Measurements from ENCODE around the gene LRIG2.

Gene LRIG2

DNA sequence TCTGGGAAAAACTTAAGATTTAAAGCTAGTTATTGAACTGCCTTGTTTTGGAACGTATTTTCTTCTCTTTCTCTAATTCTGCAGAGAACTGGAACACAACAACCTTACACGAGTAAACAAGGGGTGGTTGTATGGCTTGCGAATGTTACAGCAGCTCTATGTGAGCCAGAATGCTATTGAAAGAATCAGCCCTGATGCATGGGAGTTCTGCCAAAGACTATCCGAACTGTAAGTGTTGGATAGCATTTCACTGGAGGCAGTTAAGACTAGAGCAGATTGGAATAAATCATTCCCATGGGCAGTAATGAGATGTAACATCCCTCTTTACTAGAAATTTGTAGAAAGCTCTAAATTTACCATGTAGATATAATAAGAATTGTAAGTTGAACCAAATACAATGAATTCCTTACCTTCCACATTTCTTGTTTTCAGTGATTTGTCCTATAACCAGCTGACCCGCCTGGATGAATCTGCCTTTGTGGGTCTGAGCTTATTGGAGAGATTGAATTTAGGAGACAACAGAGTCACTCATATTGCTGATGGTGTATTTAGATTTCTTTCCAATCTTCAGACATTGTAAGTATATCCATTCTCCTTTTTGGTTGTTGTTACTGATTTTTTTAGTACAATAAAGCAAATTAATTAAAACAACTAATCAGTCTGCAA, 22.9 kb downstream of the LRIG2 start:
- no peaks in the 10 kb centered on the region for H3K27me3 ChIP-seq (ENCODE audit: low read depth, low read length)
- H3K4me3 ChIP-seq (ENCODE audit: low read length) = no peak overlapping the region
- H2AFZ ChIP-seq (ENCODE audit: low read depth, low read length) = no peak overlapping the region
- TF ChIP-seq EZH2phosphoT487 (IDR thresholded peaks at IDR 0.05; ENCODE audit: low read depth) = no peak
- TF ChIP-seq, protein P1, sequence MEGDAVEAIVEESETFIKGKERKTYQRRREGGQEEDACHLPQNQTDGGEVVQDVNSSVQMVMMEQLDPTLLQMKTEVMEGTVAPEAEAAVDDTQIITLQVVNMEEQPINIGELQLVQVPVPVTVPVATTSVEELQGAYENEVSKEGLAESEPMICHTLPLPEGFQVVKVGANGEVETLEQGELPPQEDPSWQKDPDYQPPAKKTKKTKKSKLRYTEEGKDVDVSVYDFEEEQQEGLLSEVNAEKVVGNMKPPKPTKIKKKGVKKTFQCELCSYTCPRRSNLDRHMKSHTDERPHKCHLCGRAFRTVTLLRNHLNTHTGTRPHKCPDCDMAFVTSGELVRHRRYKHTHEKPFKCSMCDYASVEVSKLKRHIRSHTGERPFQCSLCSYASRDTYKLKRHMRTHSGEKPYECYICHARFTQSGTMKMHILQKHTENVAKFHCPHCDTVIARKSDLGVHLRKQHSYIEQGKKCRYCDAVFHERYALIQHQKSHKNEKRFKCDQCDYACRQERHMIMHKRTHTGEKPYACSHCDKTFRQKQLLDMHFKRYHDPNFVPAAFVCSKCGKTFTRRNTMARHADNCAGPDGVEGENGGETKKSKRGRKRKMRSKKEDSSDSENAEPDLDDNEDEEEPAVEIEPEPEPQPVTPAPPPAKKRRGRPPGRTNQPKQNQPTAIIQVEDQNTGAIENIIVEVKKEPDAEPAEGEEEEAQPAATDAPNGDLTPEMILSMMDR (IDR thresholded peaks at IDR 0.05; ENCODE audit: low read depth, low read length) = no peak
- H3K9ac ChIP-seq (ENCODE audit: low read length) = no peak overlapping the region
- H3K79me2 ChIP-seq (ENCODE audit: low read length) = no peaks in the 10 kb centered on the region
- H4K20me1 ChIP-seq (ENCODE audit: insufficient read depth, low read length) = no peaks in the 10 kb centered on the region
- no peak overlapping the region for H3K27ac ChIP-seq (ENCODE audit: low read length)
- no peak overlapping the region for H3K4me2 ChIP-seq (ENCODE audit: low read length)
- no peaks in the 10 kb centered on the region for H3K4me1 ChIP-seq (ENCODE audit: low read length)
- no peaks in the 10 kb centered on the region for H3K9me3 ChIP-seq (ENCODE audit: insufficient read depth, low read length)
- H3K36me3 ChIP-seq (replicated peaks; ENCODE audit: low read depth, low read length) = peaks cover 35% of the 10 kb centered on the region

DNA sequence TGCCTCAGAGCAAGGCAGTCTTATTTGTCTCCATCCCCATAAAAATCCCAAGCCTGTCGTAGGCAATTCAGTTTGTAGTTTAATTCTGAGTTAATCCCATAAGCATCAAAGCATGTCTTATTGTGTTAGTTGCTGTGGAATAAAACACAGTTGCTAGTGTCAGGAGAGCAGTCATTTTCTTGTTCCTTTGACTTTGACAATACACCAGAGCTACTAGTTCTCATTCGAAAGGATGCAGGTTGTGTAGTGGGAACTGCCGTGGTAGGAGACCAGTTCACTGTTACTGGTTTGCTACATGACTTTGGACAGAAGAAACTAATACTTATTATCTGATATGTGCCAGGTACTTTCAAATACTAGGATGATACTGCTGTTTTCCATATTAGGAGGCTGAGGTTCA, 23.5 kb downstream of the LRIG2 start:
- no peak overlapping the region for H3K27ac ChIP-seq (ENCODE audit: low read length)
- H2AFZ ChIP-seq (ENCODE audit: low read depth, low read length) = no peak overlapping the region
- H3K9ac ChIP-seq (ENCODE audit: low read length) = no peak overlapping the region
- no peak overlapping the region for H3K4me3 ChIP-seq (ENCODE audit: low read length)
- TF ChIP-seq EZH2phosphoT487 (IDR thresholded peaks at IDR 0.05; ENCODE audit: low read depth) = no peak
- TF ChIP-seq, protein P1 (IDR thresholded peaks at IDR 0.05; ENCODE audit: low read depth, low read length) = no peak
- H3K36me3 ChIP-seq (replicated peaks; ENCODE audit: low read depth, low read length) = peaks cover 37% of the 10 kb centered on the region
- no peaks in the 10 kb centered on the region for H4K20me1 ChIP-seq (ENCODE audit: insufficient read depth, low read length)
- no peaks in the 10 kb centered on the region for H3K9me3 ChIP-seq (ENCODE audit: insufficient read depth, low read length)
- no peaks in the 10 kb centered on the region for H3K4me1 ChIP-seq (ENCODE audit: low read length)
- H3K79me2 ChIP-seq (ENCODE audit: low read length) = no peaks in the 10 kb centered on the region
- no peaks in the 10 kb centered on the region for H3K27me3 ChIP-seq (ENCODE audit: low read depth, low read length)
- H3K4me2 ChIP-seq (ENCODE audit: low read length) = no peak overlapping the region

DNA sequence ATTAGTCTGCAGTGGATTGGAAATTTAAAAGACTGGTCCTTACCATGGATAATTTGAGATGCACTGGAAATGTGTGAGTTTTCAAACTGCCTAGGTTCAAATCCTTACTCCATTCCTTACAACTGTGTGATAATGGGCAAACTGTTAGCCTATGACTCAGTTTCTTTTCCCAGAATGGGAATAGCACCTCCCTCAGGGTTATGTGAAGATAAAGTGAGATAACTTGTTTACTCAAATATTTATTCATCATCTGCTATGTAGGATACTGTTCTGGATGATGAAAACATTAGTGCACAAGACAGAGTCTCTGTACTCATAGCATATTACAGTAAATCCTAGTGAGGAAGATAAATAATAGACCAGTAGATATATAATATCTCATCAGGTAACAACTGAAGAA, 28.6 kb downstream of the LRIG2 start:
- Histone ChIP-seq H3K9me3 (ENCODE audit: insufficient read depth, low read length) (no peaks in the 10 kb centered on the region), H3K79me2 (ENCODE audit: low read length) (no peaks in the 10 kb centered on the region), H3K4me2 (ENCODE audit: low read length) (no peak overlapping the region), H3K4me1 (ENCODE audit: low read length) (no peaks in the 10 kb centered on the region), H3K9ac (ENCODE audit: low read length) (no peak overlapping the region), H4K20me1 (ENCODE audit: insufficient read depth, low read length) (no peaks in the 10 kb centered on the region), H3K4me3 (ENCODE audit: low read length) (no peak overlapping the region), H3K27ac (ENCODE audit: low read length) (no peak overlapping the region), H3K27me3 (ENCODE audit: low read depth, low read length) (no peaks in the 10 kb centered on the region), H3K36me3 (replicated peaks; ENCODE audit: low read depth, low read length) (peaks cover 36% of the 10 kb centered on the region), H2AFZ (ENCODE audit: low read depth, low read length) (no peak overlapping the region)
- no peak for TF ChIP-seq EZH2phosphoT487 (IDR thresholded peaks at IDR 0.05; ENCODE audit: low read depth)
- TF ChIP-seq, protein P1 (IDR thresholded peaks at IDR 0.05; ENCODE audit: low read depth, low read length) = no peak

DNA sequence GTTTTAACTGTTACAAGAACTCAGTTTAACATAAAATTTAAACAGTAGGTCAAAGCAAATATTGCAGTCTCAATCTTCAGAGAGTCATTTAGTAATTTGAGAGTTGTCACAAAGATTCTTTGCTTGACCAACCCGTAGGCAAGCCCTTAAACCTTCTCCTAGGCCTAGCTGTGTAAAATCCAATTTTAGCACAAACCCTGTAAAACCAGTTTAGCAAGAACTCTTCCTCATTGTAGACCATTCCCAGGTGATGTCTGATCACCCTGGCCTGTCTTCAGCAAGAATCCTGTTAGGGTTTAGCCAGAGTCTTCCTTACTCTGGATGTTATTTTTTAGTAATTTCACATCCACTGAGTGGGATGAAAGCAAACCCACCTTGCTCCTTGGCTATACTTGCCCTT, 30.1 kb downstream of the LRIG2 start:
- no peaks in the 10 kb centered on the region for H4K20me1 ChIP-seq (ENCODE audit: insufficient read depth, low read length)
- H3K9me3 ChIP-seq (ENCODE audit: insufficient read depth, low read length) = no peaks in the 10 kb centered on the region
- H2AFZ ChIP-seq (ENCODE audit: low read depth, low read length) = no peak overlapping the region
- no peaks in the 10 kb centered on the region for H3K79me2 ChIP-seq (ENCODE audit: low read length)
- H3K36me3 ChIP-seq (replicated peaks; ENCODE audit: low read depth, low read length) = peaks cover 42% of the 10 kb centered on the region
- no peaks in the 10 kb centered on the region for H3K27me3 ChIP-seq (ENCODE audit: low read depth, low read length)
- no peak overlapping the region for H3K27ac ChIP-seq (ENCODE audit: low read length)
- TF ChIP-seq, protein P1 (IDR thresholded peaks at IDR 0.05; ENCODE audit: low read depth, low read length) = no peak
- TF ChIP-seq EZH2phosphoT487 (IDR thresholded peaks at IDR 0.05; ENCODE audit: low read depth) = no peak
- no peak overlapping the region for H3K4me2 ChIP-seq (ENCODE audit: low read length)
- H3K9ac ChIP-seq (ENCODE audit: low read length) = no peak overlapping the region
- no peak overlapping the region for H3K4me3 ChIP-seq (ENCODE audit: low read length)
- no peaks in the 10 kb centered on the region for H3K4me1 ChIP-seq (ENCODE audit: low read length)
